ENCODE measurements around the gene DHRS7B.

The DHRS7B gene

GRCh38 chr17:21161498-21162393, 35.0 kb downstream of the DHRS7B start:
- no peak for DNase-seq

- no peak for DNase-seq
Measured at GRCh38 chr17:21162394-21162775, 35.6 kb downstream of the DHRS7B start.

GRCh38 chr17:21163101-21163500, 36.3 kb downstream of the DHRS7B start:
- no peak for DNase-seq

GRCh38 chr17:21164216-21164615, 37.5 kb downstream of the DHRS7B start:
- DNase-seq = no peak

GRCh38 chr17:21164620-21165019, 37.9 kb downstream of the DHRS7B start:
- no peak for DNase-seq

- DNase-seq = no peak
Measured at GRCh38 chr17:21165922-21166594, 39.3 kb downstream of the DHRS7B start.

GRCh38 chr17:21166595-21167210, 39.9 kb downstream of the DHRS7B start:
- DNase-seq = no peak

GRCh38 chr17:21167303-21167702, 40.5 kb downstream of the DHRS7B start:
- no peak for DNase-seq

GRCh38 chr17:21168555-21168865, 41.7 kb downstream of the DHRS7B start:
- DNase-seq = no peak

GRCh38 chr17:21169496-21169895, 42.7 kb downstream of the DHRS7B start:
- no peak for DNase-seq

GRCh38 chr17:21170809-21171208, 44.0 kb downstream of the DHRS7B start:
- DNase-seq = no peak

- no peak for DNase-seq
Measured at GRCh38 chr17:21171309-21171922, 44.7 kb downstream of the DHRS7B start.

GRCh38 chr17:21171970-21172510, 45.3 kb downstream of the DHRS7B start:
- DNase-seq = no peak

GRCh38 chr17:21172846-21173245, 46.1 kb downstream of the DHRS7B start:
- no peak for DNase-seq

- no peak for DNase-seq
Measured at GRCh38 chr17:21173543-21173942, 46.8 kb downstream of the DHRS7B start.

GRCh38 chr17:21174186-21174585, 47.4 kb downstream of the DHRS7B start:
- DNase-seq = no peak

- DNase-seq = no peak
Measured at GRCh38 chr17:21174713-21175112, 47.9 kb downstream of the DHRS7B start.

GRCh38 chr17:21176773-21177395, 50.1 kb downstream of the DHRS7B start:
- DNase-seq = no peak

- no peak for DNase-seq
Measured at GRCh38 chr17:21177401-21177800, 50.6 kb downstream of the DHRS7B start.

GRCh38 chr17:21177854-21178600, 51.3 kb downstream of the DHRS7B start:
- DNase-seq = no peak

- DNase-seq = no peak
Measured at GRCh38 chr17:21183468-21183867, 56.7 kb downstream of the DHRS7B start.

GRCh38 chr17:21184570-21184969, 57.8 kb downstream of the DHRS7B start:
- DNase-seq = no peak

Data from NCI-H1436 treated with DMSO at 0.1 percent for 48 hours (cell line).